ENCODE results near the gene ART5.

DNA sequence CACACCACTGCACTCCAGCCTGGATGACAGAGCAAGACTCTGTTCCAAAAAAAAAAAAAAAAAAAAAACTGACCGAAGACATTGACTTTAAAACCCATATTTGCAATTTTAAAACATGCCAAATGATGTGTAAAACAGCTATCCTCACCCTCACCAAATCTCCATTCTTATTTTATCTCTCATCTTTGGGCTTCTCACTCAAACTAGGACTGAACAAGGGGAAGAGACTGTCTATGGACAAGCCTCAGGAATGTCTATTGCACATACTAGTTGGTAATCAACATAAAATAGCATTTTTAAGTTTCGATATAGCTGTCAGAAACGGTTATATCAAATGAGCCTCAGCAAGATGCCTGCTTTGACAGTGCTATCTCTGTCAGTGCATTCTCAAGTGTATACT, 37.3 kb upstream of the ART5 start:
- TF ChIP-seq, protein P1, sequence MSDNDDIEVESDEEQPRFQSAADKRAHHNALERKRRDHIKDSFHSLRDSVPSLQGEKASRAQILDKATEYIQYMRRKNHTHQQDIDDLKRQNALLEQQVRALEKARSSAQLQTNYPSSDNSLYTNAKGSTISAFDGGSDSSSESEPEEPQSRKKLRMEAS (IDR thresholded peaks at IDR 0.05), result no peak
- TF ChIP-seq YY1 (IDR thresholded peaks at IDR 0.05; ENCODE audit: low read depth), result no peak
- TF ChIP-seq RAD21 (IDR thresholded peaks at IDR 0.05; ENCODE audit: low read depth), result no peak
- TF ChIP-seq, protein P2, sequence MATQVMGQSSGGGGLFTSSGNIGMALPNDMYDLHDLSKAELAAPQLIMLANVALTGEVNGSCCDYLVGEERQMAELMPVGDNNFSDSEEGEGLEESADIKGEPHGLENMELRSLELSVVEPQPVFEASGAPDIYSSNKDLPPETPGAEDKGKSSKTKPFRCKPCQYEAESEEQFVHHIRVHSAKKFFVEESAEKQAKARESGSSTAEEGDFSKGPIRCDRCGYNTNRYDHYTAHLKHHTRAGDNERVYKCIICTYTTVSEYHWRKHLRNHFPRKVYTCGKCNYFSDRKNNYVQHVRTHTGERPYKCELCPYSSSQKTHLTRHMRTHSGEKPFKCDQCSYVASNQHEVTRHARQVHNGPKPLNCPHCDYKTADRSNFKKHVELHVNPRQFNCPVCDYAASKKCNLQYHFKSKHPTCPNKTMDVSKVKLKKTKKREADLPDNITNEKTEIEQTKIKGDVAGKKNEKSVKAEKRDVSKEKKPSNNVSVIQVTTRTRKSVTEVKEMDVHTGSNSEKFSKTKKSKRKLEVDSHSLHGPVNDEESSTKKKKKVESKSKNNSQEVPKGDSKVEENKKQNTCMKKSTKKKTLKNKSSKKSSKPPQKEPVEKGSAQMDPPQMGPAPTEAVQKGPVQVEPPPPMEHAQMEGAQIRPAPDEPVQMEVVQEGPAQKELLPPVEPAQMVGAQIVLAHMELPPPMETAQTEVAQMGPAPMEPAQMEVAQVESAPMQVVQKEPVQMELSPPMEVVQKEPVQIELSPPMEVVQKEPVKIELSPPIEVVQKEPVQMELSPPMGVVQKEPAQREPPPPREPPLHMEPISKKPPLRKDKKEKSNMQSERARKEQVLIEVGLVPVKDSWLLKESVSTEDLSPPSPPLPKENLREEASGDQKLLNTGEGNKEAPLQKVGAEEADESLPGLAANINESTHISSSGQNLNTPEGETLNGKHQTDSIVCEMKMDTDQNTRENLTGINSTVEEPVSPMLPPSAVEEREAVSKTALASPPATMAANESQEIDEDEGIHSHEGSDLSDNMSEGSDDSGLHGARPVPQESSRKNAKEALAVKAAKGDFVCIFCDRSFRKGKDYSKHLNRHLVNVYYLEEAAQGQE (IDR thresholded peaks at IDR 0.05; ENCODE audit: low read depth), result no peak
- TF ChIP-seq, protein P3, sequence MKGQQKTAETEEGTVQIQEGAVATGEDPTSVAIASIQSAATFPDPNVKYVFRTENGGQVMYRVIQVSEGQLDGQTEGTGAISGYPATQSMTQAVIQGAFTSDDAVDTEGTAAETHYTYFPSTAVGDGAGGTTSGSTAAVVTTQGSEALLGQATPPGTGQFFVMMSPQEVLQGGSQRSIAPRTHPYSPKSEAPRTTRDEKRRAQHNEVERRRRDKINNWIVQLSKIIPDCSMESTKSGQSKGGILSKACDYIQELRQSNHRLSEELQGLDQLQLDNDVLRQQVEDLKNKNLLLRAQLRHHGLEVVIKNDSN (IDR thresholded peaks at IDR 0.05), result no peak
- TF ChIP-seq CREB1 (IDR thresholded peaks at IDR 0.05; ENCODE audit: low read depth), result no peak
- TF ChIP-seq FOXM1 (IDR thresholded peaks at IDR 0.05; ENCODE audit: borderline replicate concordance, low read depth), result no peak
- TF ChIP-seq CEBPB (IDR thresholded peaks at IDR 0.05), result no peak
- no peak for TF ChIP-seq TAF1 (IDR thresholded peaks at IDR 0.05; ENCODE audit: low read depth)
- TF ChIP-seq EP300 (IDR thresholded peaks at IDR 0.05; ENCODE audit: borderline replicate concordance), result no peak
- TF ChIP-seq EGR1 (IDR thresholded peaks at IDR 0.05), result no peak
- TF ChIP-seq ZBTB7A (IDR thresholded peaks at IDR 0.05; ENCODE audit: low read depth), result no peak
- TF ChIP-seq NFIC (IDR thresholded peaks at IDR 0.05), result no peak
- no peak for TF ChIP-seq TEAD4 (IDR thresholded peaks at IDR 0.05)

All from Ishikawa (cell line).